Measurements from ENCODE around the gene KLF11. TPM values are rescaled to one million over a fixed set of nuclear protein-coding genes. Genes with fewer than 3 reads are reported as not detected.
"Not testable (repeated sequence)": the region's sequence is repeated elsewhere in the genome, so short reads cannot be mapped to it uniquely, and the experiment has no call there.

Gene KLF11
- total and polyA plus RNA-seq, 2 donors (not counting 3 experiments of a cell fraction or from before 2014, with no cell fraction given): 10.5 to 11.3 TPM

DNA sequence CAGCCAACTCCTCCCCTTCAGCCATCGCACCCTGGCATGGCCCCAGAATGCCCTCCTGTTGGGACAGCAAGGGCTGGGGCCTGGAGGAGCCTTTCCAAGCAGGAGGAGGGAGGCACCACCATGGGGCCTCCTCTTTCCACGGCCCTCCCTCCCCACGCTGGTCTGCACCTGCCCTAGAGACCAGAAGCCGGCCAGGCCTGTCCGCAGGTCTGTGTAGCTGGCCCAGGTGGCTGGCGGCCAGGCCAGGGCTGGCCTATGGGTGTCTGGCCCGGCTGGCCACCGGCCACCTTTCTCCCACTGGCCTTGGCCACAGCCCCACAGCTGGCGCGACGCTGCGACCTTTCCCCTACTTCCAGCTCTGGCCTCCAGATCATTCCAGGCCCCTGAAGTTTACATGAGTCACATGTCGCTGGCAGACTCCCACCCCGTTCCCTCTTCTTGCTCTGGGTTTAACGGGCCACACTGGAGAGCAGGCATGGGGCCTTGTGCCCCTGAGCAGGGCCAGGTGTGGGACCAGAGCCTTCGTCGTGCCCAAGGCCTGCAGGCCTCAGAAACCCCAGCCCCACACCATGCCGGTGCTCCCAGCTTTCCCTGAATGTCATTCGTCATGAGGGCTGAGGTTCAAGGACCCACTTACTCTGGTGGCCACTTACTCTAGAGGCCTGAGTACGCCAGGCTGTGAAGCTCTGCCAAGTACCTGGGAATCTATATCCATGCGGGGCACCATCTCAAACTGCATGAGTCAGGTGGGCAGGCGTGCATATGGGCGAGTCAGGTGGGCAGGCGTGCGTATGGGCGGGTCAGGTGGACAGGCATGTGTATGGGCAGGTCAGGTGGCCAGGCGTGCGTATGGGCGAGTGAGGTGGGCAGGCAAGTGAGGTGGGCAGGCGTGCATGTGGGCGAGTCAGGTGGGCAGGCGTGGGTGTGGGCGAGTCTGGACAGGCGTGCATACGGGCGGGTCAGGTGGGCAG lies 33.3 kb upstream of the KLF11 start:
- BruUV-seq (replicated peaks): no TSS peak
- POLR2A ChIA-PET: no interaction called here
- CTCF ChIA-PET: interaction anchor here (0.6 to 5.7 kb wide), 3 partner anchors 26 to 38 kb away, joined by 3 to 53 read pairs (median 8); no protein-coding TSS in a partner anchor

DNA sequence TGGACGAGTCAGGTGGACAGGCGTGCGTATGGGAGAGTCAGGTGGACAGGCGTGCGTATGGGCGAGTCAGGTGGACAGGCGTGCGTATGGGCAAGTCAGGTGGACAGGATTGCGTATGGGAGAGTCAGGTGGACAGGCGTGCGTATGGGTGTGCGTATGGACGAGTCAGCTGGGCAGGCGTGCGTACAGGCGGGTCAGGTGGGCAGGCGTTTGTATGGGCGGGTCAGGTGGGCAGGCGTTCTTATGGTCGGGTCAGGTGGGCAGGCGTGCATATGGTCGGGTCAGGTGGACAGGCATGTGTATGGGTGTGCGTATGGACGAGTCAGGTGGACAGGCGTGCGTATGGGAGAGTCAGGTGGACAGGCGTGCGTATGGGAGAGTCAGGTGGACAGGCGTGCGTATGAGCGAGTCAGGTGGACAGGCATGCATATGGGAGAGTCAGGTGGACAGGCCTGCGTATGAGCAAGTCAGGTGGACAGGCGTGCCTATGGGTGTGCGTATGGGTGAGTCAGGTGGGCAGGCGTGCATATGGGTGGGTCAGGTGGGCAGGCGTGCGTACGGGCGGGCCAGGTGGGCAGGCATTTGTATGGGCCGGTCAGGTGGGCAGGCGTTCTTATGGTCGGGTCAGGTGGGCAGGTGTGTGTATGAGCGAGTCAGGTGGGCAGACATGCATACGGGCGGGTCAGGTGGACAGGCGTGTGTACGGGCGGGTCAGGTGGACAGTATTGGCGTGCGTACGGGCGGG lies 32.3 kb upstream of the KLF11 start:
- FAIRE-seq; BruUV-seq (replicated peaks); intact Hi-C loops (cut with micrococcal nuclease); H3K9me1 ChIP-seq (replicated peaks; ENCODE audit: control insufficient read depth, extremely low read depth, insufficient read depth, low read length); POLR2A ChIA-PET; H3K9me3 ChIP-seq (replicated peaks; ENCODE audit: control insufficient read depth, insufficient read depth, low read length); H3K27ac ChIP-seq (ENCODE audit: insufficient read depth, low read depth, low read length); H3K79me2 ChIP-seq (ENCODE audit: control insufficient read depth, insufficient read depth, low read length); H3K4me3 ChIP-seq (replicated peaks in 1 of 3; ENCODE audit: insufficient read depth in 1 of 3, low read depth in 1 of 3, low read length in 3 of 3); H3K36me3 ChIP-seq (ENCODE audit: control insufficient read depth in 2 of 2, extremely low read depth in 1 of 2, insufficient read depth in 2 of 2, low read length in 2 of 2); DNase-seq (ENCODE audit: low read depth, low spot score); CTCF ChIA-PET; H4K20me1 ChIP-seq (replicated peaks; ENCODE audit: control insufficient read depth, extremely low read depth, insufficient read depth, low read length); dilution Hi-C loops (cut with MboI; ENCODE audit: extremely low pct_ligation_motif_present, low sequenced_read_pairs); H3K9ac ChIP-seq (replicated peaks; ENCODE audit: extremely low read depth, insufficient read depth, low read length); H3K27me3 ChIP-seq (ENCODE audit: control insufficient read depth in 2 of 2, insufficient read depth in 2 of 2, low read length in 2 of 2); H3K4me1 ChIP-seq (ENCODE audit: control insufficient read depth, extremely low read depth, insufficient read depth, low read length); H3K4me2 ChIP-seq (ENCODE audit: insufficient read depth, low read length); H2AFZ ChIP-seq (ENCODE audit: low read depth, low read length): not testable (repeated sequence)

More for the DNA sequence above, 33.3 kb upstream of the KLF11 start:
- no peaks in the 10 kb centered on the region for H3K79me2 ChIP-seq (ENCODE audit: control insufficient read depth, insufficient read depth, low read length)
- H2AFZ ChIP-seq (ENCODE audit: low read depth, low read length): no peak overlapping the region
- intact Hi-C loops (cut with micrococcal nuclease): no loop called here
- H3K36me3 ChIP-seq (ENCODE audit: control insufficient read depth in 2 of 2, extremely low read depth in 1 of 2, insufficient read depth in 2 of 2, low read length in 2 of 2): no peaks in the 10 kb centered on the region
- no peaks in the 10 kb centered on the region for H3K4me1 ChIP-seq (ENCODE audit: control insufficient read depth, extremely low read depth, insufficient read depth, low read length)
- no peak overlapping the region for H3K4me2 ChIP-seq (ENCODE audit: insufficient read depth, low read length)
- no peaks in the 10 kb centered on the region for H3K27me3 ChIP-seq (ENCODE audit: control insufficient read depth in 2 of 2, insufficient read depth in 2 of 2, low read length in 2 of 2)
- FAIRE-seq: no peak
- H3K9me1 ChIP-seq (replicated peaks; ENCODE audit: control insufficient read depth, extremely low read depth, insufficient read depth, low read length): no peaks in the 10 kb centered on the region
- dilution Hi-C loops (cut with MboI; ENCODE audit: extremely low pct_ligation_motif_present, low sequenced_read_pairs): no loop called here
- no peaks in the 10 kb centered on the region for H3K9me3 ChIP-seq (replicated peaks; ENCODE audit: control insufficient read depth, insufficient read depth, low read length)
- H4K20me1 ChIP-seq (replicated peaks; ENCODE audit: control insufficient read depth, extremely low read depth, insufficient read depth, low read length): no peaks in the 10 kb centered on the region
- DNase-seq (ENCODE audit: low read depth, low spot score): no peak
- no peak overlapping the region for H3K9ac ChIP-seq (replicated peaks; ENCODE audit: extremely low read depth, insufficient read depth, low read length)
- no peak overlapping the region for H3K4me3 ChIP-seq (replicated peaks in 1 of 3; ENCODE audit: insufficient read depth in 1 of 3, low read depth in 1 of 3, low read length in 3 of 3)
- TF ChIP-seq MYC (IDR thresholded peaks at IDR 0.05; ENCODE audit: low read depth, low read length) (no peak), JUN (IDR thresholded peaks at IDR 0.05; ENCODE audit: borderline replicate concordance, insufficient read depth, insufficient read length, low read depth) (no peak), GATA2 (IDR thresholded peaks at IDR 0.05; ENCODE audit: insufficient read depth, insufficient read length, low read depth, low read length) (no peak), EZH2 (IDR thresholded peaks at IDR 0.05; ENCODE audit: borderline replicate concordance, low read depth, low read length, severe bottlenecking) (no peak), POLR2AphosphoS5 (IDR thresholded peaks at IDR 0.05; ENCODE audit: insufficient read depth, low read depth, low read length) (no peak), POLR2A (IDR thresholded peaks at IDR 0.05; ENCODE audit: low read depth, low read length) (no peak), FOS (IDR thresholded peaks at IDR 0.05; ENCODE audit: borderline replicate concordance, insufficient read depth, low read length) (no peak)
- TF ChIP-seq, protein P1, sequence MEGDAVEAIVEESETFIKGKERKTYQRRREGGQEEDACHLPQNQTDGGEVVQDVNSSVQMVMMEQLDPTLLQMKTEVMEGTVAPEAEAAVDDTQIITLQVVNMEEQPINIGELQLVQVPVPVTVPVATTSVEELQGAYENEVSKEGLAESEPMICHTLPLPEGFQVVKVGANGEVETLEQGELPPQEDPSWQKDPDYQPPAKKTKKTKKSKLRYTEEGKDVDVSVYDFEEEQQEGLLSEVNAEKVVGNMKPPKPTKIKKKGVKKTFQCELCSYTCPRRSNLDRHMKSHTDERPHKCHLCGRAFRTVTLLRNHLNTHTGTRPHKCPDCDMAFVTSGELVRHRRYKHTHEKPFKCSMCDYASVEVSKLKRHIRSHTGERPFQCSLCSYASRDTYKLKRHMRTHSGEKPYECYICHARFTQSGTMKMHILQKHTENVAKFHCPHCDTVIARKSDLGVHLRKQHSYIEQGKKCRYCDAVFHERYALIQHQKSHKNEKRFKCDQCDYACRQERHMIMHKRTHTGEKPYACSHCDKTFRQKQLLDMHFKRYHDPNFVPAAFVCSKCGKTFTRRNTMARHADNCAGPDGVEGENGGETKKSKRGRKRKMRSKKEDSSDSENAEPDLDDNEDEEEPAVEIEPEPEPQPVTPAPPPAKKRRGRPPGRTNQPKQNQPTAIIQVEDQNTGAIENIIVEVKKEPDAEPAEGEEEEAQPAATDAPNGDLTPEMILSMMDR (IDR thresholded peaks at IDR 0.05; ENCODE audit: extremely low read depth in 1 of 2, insufficient read depth in 1 of 2, low read depth in 1 of 2, low read length in 2 of 2): no peak
- TF ChIP-seq, protein P2, sequence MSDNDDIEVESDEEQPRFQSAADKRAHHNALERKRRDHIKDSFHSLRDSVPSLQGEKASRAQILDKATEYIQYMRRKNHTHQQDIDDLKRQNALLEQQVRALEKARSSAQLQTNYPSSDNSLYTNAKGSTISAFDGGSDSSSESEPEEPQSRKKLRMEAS (IDR thresholded peaks at IDR 0.05; ENCODE audit: insufficient read depth, insufficient read length): no peak
- H3K27ac ChIP-seq (ENCODE audit: insufficient read depth, low read depth, low read length): no peak overlapping the region

Measured in endothelial cell of umbilical vein (primary cell).